ENCODE data around the gene C10orf90.

GRCh38 chr10:126675656-126676438, 5.4 kb upstream of the C10orf90 start:
- TF ChIP-seq RAD21 (IDR thresholded peaks at IDR 0.05 in 1 of 2, conservative IDR thresholded peaks at IDR 0.05 in 1 of 2; ENCODE audit: low read depth in 2 of 2, low read length in 2 of 2) (no peak), SP2 (IDR thresholded peaks at IDR 0.05; ENCODE audit: low read length) (no peak), CTCF (IDR thresholded peaks at IDR 0.05; ENCODE audit: control extremely low read depth in 1 of 3, insufficient read depth in 1 of 3, low read depth in 1 of 3, low read length in 3 of 3) (no peak), ZNF274 (IDR thresholded peaks at IDR 0.05; ENCODE audit: borderline replicate concordance, extremely low read depth, low read length) (no peak), POLR2A (IDR thresholded peaks at IDR 0.05; ENCODE audit: control extremely low read depth in 1 of 2, low read depth in 2 of 2, low read length in 2 of 2) (no peak), POLR2AphosphoS5 (IDR thresholded peaks at IDR 0.05; ENCODE audit: low read depth, low read length) (no peak), CBX5 (IDR thresholded peaks at IDR 0.05; ENCODE audit: low read depth, low read length) (no peak)

Measured in H1 (cell line).